Ovary (tissue), 3 donors: ENCODE data around the gene ADAMTS6.

ENCODE experiments used
- POLR2A ChIP-seq: fragments of 450-650 bp; IDR thresholded peaks from one replicate; pipeline ENCODE4 v1.6.1; 2017; ENCODE audit warnings: antibody characterized with exemption, mild to moderate bottlenecking, moderate library complexity
- TF ChIP-seq, protein P1 (sequence below), 3 donors: fragments of 450-650 bp in 2 of 3; fragments of 200-600 bp in 1 of 3; IDR thresholded peaks; one replicate each; pipeline versions ENCODE4 v1.5.1 to v1.8.0; 2016 to 2022; ENCODE audit warnings: antibody characterized with exemption in 3 of 3, mild to moderate bottlenecking in 1 of 3
- donor health status: DM: no; HTN: no; CAD: no.

DNA sequence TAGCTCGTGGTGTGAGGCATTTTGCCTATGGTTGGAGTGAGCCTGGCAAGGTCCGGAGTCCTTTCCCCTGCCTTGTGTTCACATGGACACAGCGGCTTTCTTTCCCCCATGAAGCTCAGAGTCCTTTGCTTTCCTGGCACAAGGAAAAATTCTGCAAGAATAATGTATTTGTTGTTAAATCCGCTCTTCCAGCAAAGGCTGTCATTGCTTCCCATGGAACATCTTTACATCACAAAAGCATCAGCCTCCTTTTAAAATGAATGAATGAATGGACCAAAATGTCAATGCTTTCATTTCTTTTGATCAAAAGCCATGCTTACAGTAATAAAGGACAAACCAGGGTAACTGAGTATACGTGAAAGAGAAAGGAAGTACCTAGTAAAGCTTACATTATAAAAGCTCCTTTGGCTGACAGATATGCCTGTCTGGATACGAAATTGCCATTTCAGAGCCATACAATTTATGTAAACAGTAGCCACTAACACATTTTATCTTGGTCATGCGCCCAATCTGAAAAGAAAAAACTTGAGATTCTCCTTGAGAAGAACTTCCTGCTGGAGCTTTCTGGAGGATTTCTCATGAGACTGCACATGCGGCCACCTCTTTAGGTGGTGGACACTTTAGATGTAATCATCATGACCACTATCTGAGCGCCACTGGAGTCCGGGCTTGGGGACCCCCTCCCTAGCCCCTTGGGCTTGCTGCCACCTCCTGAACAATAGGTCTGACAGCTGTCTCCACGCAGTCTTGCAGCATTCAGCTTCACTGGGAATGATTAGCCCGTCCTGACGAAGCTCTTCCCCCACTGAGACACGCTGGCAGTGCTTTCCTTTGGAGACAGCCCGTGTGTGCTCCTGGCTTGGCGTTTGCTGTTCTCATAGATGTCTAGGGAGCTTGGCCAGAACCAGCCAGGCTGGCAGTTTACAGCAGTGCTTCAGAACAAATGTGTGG lies 355.9 kb downstream of the ADAMTS6 start:
- TF ChIP-seq, protein P1, sequence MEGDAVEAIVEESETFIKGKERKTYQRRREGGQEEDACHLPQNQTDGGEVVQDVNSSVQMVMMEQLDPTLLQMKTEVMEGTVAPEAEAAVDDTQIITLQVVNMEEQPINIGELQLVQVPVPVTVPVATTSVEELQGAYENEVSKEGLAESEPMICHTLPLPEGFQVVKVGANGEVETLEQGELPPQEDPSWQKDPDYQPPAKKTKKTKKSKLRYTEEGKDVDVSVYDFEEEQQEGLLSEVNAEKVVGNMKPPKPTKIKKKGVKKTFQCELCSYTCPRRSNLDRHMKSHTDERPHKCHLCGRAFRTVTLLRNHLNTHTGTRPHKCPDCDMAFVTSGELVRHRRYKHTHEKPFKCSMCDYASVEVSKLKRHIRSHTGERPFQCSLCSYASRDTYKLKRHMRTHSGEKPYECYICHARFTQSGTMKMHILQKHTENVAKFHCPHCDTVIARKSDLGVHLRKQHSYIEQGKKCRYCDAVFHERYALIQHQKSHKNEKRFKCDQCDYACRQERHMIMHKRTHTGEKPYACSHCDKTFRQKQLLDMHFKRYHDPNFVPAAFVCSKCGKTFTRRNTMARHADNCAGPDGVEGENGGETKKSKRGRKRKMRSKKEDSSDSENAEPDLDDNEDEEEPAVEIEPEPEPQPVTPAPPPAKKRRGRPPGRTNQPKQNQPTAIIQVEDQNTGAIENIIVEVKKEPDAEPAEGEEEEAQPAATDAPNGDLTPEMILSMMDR (IDR thresholded peaks at IDR 0.05) = no peak
- no peak for TF ChIP-seq POLR2A
